Stimulated activated CD4-positive, alpha-beta T cell treated with anti-CD3 and anti-CD28 coated beads, Interleukin-15, amount 100 ng/mL, for 24 hours (primary cell): Measurements from ENCODE around the gene CUL4B.
"Not testable (repeated sequence)": the region's sequence is repeated elsewhere in the genome, so short reads cannot be mapped to it uniquely, and the experiment has no call there.

Source experiments
- DNase-seq: peaks from one replicate; pipeline ENCODE4 v3.0.0-alpha.2; 2020

CUL4B gene

GRCh38 chrX:120560842-120561633 lies at the start of gene CUL4B:
Gene CUL4B, minus strand, starts transcription at chrX:120560962. Its CDS starts 324 bp downstream, at chrX:120560638.
- peak; percentile 90 for DNase-seq

GRCh38 chrX:120604361-120604782 lies 43.6 kb upstream of the CUL4B start:
- DNase-seq, result peak; percentile 16

- DNase-seq, result peak; percentile 83
Measured at GRCh38 chrX:120603707-120604360, 43.1 kb upstream of the CUL4B start, which contains the start of gene MCTS1. Gene MCTS1, plus strand, starts transcription at chrX:120604101. Its CDS starts 136 bp downstream, at chrX:120604237.

GRCh38 chrX:120585702-120586101 lies 24.9 kb upstream of the CUL4B start:
- no peak for DNase-seq

- no peak for DNase-seq
Measured at GRCh38 chrX:120575379-120576114, 14.8 kb upstream of the CUL4B start.

- DNase-seq, result not testable (repeated sequence)
Measured at GRCh38 chrX:120573806-120574205, 13.0 kb upstream of the CUL4B start.

- no peak for DNase-seq
Measured at GRCh38 chrX:120570011-120570600, 9.3 kb upstream of the CUL4B start.

GRCh38 chrX:120568609-120569008 lies 7.8 kb upstream of the CUL4B start:
- DNase-seq, result no peak

- no peak for DNase-seq
Measured at GRCh38 chrX:120568035-120568434, 7.3 kb upstream of the CUL4B start.

GRCh38 chrX:120566817-120567216 lies 6.1 kb upstream of the CUL4B start:
- DNase-seq, result no peak

- DNase-seq, result no peak
Measured at GRCh38 chrX:120564925-120565324, 4.2 kb upstream of the CUL4B start.

- no peak for DNase-seq
Measured at GRCh38 chrX:120562569-120562926, 1.8 kb upstream of the CUL4B start.

GRCh38 chrX:120561634-120562568 lies 1.1 kb upstream of the CUL4B start:
- no peak for DNase-seq

- peak; percentile 48 for DNase-seq
Measured at GRCh38 chrX:120560405-120560841, 339 bp downstream of the CUL4B start.

- DNase-seq, result no peak
Measured at GRCh38 chrX:120559804-120560203, 958 bp downstream of the CUL4B start.

- no peak for DNase-seq
Measured at GRCh38 chrX:120556251-120556650, 4.5 kb downstream of the CUL4B start.

GRCh38 chrX:120549483-120550452 lies 11.0 kb downstream of the CUL4B start:
- DNase-seq, result peak; percentile 39

- no peak for DNase-seq
Measured at GRCh38 chrX:120536061-120536460, 24.7 kb downstream of the CUL4B start.

- DNase-seq, result no peak
Measured at GRCh38 chrX:120534413-120535205, 26.2 kb downstream of the CUL4B start.

GRCh38 chrX:120522820-120523219 lies 37.9 kb downstream of the CUL4B start:
- DNase-seq, result no peak
